Esophagus (tissue), 2 donors: Measurements from ENCODE around the gene SLC35B3. TPM values are rescaled to one million over a fixed set of nuclear protein-coding genes. Genes with fewer than 3 reads are reported as not detected.

ENCODE experiments used
- H3K27ac ChIP-seq, 2 donors: one replicate each; pipeline ENCODE4 v1.5.1; 2013; ENCODE audit warnings: low read depth in 2 of 2, mild to moderate bottlenecking in 2 of 2, inconsistent platforms in 1 of 2, low read length in 1 of 2, moderate library complexity in 1 of 2
- H3K27me3 ChIP-seq, 2 donors: one replicate each; pipeline ENCODE4 v1.6.1; 2013; ENCODE audit warnings: low read length in 2 of 2, control low read depth in 1 of 2, mild to moderate bottlenecking in 1 of 2; ENCODE audit not compliant: insufficient read depth in 2 of 2, control insufficient read depth in 1 of 2
- H3K36me3 ChIP-seq, 2 donors: one replicate each; pipeline ENCODE4 v1.6.1; 2013; ENCODE audit warnings: low read length in 1 of 2; ENCODE audit not compliant: control insufficient read depth in 2 of 2, insufficient read depth in 2 of 2
- H3K4me1 ChIP-seq, 2 donors: one replicate each; pipeline ENCODE4 v1.6.1; 2013; ENCODE audit warnings: low read length in 1 of 2; ENCODE audit not compliant: control insufficient read depth in 2 of 2, insufficient read depth in 2 of 2
- H3K4me3 ChIP-seq, 2 donors: one replicate each; pipeline ENCODE4 v1.5.1; 2013; ENCODE audit warnings: low read length in 2 of 2, mild to moderate bottlenecking in 2 of 2, low read depth in 1 of 2, moderate library complexity in 1 of 2
- H3K9me3 ChIP-seq, 2 donors: one replicate each; pipeline ENCODE4 v1.6.1; 2013; ENCODE audit warnings: mild to moderate bottlenecking in 2 of 2, low read depth in 1 of 2, low read length in 1 of 2, moderate library complexity in 1 of 2; ENCODE audit not compliant: control insufficient read depth in 2 of 2, insufficient read depth in 1 of 2
- WGBS, 2 donors: extraction: QIAGEN DNeasy Blood & Tissue Kit; methylation state at CpG; one replicate each; pipeline ENCODE4 v1.1.7; 2013; 5-methylcytosine and 5-hydroxymethylcytosine counted together
- polyA plus RNA-seq, 2 donors: library from polyadenylated mRNA; stranded (reverse); fragments of 200-250 nt; gene quantifications; one replicate each; pipeline ENCODE4 v1.2.3, GENCODE V29; 2013
- donor health status: healthy with polysubstance abuse.
- donor health status: Bipolar disorder and iron deficiency.

The SLC35B3 gene
- 10 to 100 TPM in 1 of 2 donors, 1 to 10 TPM in 1; 9.1 to 10.8 TPM for polyA plus RNA-seq

DNA sequence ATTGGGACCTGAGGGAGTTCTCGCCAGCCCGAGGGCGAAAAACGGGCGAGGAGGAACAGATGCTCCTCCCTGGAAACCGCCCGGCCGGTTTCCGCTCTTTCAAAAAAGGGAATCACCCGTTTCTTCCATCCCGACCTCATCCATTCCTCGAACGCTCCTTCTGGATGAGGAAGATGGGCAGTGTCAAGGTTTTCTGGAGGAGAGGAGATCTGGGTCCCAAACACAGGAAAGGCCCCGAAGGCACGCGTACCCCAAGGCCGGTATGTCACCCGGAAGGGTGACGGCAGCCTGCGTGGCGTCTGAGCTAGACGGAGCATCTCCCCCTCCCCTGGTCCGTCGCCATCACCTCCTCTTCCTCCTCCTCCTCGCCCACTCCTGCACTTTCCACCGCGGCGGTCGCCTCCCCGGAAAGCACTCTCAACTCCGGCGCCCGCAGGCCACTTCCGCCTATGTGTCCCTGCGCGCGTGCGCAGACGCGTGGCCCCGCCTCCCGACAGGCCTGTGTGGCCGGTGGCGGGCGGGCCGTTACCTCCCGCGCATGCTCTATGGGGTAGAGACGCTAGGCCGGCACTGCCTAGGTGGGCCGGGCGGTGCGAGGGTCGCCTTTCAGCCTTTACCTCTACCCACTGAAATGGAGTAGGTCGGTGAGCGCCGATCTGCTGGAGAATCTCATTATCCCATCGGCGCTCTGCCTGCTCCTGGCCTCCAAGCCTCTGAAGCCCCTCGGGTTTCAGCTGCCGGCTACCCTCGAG, at the start of gene SLC35B3:
Gene SLC35B3, minus strand, starts transcription at position 453 of the 752 bp plus-strand sequence.
- WGBS, 2 donors: 0 to 1% methylated on average over 62 of the region's 62 CpGs

DNA sequence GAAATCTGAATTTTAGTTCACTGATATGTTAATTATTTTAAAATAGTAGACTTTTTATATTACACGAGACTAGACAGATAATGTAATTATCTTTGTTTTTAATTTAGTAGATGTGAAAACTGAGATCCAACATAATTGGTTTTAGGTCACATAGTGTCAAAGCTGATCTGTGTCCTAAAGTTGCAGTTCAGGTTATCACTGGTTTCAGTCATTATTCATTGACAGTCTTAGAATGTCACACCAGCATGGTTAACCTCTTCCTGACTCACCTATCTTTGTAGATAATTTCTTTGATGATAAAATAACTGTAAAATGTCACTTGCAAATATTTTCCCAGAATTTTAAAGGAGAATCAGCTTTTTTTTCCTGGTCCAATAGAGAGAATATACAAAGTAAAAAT, 48.3 kb upstream of the SLC35B3 start:
- H3K36me3 ChIP-seq: no peaks in the 10 kb centered on the region
- H3K9me3 ChIP-seq: no peaks in the 10 kb centered on the region
- H3K4me1 ChIP-seq: no peaks in the 10 kb centered on the region
- H3K27ac ChIP-seq: no peak overlapping the region
- H3K27me3 ChIP-seq: no peaks in the 10 kb centered on the region
- WGBS, 2 donors: 67 to 85% methylated on average over 1 of the region's 1 CpG
- H3K4me3 ChIP-seq: no peak overlapping the region

More for the DNA sequence above, at the start of gene SLC35B3:
- Histone ChIP-seq H3K36me3 (no peaks in the 10 kb centered on the region), H3K4me1 (no peaks in the 10 kb centered on the region), H3K27me3 (no peaks in the 10 kb centered on the region), H3K27ac (peak within 1 kb of the TSS; percentile 87 to 93), H3K4me3 (peak within 1 kb of the TSS; percentile 90 to 92), H3K9me3 (no peaks in the 10 kb centered on the region)

DNA sequence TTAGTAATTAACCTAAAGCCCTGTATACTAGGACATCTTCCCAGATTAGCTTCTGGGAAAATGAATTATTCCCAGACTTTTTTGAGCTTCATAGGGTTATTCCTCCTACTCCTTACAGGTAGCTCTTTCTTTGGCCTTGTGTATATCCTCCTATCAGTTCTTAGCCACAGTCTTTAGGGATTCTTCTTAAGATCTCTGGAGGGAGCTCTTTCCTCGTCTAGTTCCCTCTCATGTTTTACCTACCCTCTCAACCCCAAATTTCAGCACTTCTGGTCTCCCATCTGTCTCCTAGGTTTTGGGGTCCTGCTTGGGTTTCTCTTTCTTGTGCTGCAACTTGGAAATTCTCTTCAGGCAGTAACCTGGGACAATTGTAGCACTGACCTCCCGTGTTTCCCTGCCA, 46.4 kb upstream of the SLC35B3 start:
- H3K27ac ChIP-seq: no peak overlapping the region
- no peak overlapping the region for H3K4me3 ChIP-seq
- no peaks in the 10 kb centered on the region for H3K4me1 ChIP-seq
- H3K9me3 ChIP-seq: no peaks in the 10 kb centered on the region
- H3K36me3 ChIP-seq: no peaks in the 10 kb centered on the region
- WGBS, 2 donors: 45 to 55% methylated on average over 2 of the region's 2 CpGs
- H3K27me3 ChIP-seq: no peaks in the 10 kb centered on the region

DNA sequence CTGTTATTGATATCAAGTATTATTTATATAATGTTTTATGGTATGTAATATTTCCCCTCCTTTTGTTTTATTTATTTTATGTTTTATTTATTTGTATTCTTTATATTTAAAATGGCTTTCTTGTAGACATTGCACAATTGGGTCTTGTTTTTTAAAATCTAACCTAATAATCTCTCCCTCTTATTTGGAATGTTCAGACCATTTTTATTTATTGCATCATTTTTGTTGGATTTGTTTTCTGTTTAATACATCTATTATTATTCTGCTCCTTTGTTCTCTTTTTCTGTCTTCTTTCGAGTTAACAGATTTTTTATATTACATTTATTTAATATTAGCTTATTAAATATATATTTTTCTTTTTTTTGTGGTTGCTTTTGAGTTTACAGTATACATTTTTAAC, 43.1 kb upstream of the SLC35B3 start:
- 69 to 74% methylated on average over 1 of the region's 1 CpG for WGBS, 2 donors
- H3K36me3 ChIP-seq: no peaks in the 10 kb centered on the region
- H3K9me3 ChIP-seq: no peaks in the 10 kb centered on the region
- H3K27me3 ChIP-seq: no peaks in the 10 kb centered on the region
- no peak overlapping the region for H3K27ac ChIP-seq
- H3K4me1 ChIP-seq: no peaks in the 10 kb centered on the region
- H3K4me3 ChIP-seq: no peak overlapping the region

DNA sequence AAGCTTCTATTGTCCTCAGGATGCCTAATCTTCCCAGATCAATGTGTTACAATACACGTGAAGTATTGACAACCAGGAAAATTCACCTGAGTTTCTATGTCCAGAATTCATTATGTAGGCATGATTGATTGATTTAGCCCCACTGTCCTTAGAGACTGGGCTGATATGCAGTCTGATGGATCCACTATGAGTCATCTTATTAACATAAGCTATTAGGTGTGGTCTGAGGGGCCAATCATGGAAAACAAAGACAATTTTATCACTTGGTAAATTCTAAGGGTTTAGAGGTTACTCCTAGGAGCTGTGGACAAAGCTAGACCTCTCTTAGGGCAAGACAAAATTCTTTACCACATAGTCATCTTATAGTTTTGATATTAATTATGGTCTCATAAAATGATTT, 41.3 kb upstream of the SLC35B3 start:
- H3K27ac ChIP-seq: no peak overlapping the region
- H3K27me3 ChIP-seq: no peaks in the 10 kb centered on the region
- no peaks in the 10 kb centered on the region for H3K9me3 ChIP-seq
- H3K4me3 ChIP-seq: no peak overlapping the region
- WGBS, 2 donors: 68 to 69% methylated on average over 1 of the region's 1 CpG
- H3K36me3 ChIP-seq: no peaks in the 10 kb centered on the region
- no peaks in the 10 kb centered on the region for H3K4me1 ChIP-seq

DNA sequence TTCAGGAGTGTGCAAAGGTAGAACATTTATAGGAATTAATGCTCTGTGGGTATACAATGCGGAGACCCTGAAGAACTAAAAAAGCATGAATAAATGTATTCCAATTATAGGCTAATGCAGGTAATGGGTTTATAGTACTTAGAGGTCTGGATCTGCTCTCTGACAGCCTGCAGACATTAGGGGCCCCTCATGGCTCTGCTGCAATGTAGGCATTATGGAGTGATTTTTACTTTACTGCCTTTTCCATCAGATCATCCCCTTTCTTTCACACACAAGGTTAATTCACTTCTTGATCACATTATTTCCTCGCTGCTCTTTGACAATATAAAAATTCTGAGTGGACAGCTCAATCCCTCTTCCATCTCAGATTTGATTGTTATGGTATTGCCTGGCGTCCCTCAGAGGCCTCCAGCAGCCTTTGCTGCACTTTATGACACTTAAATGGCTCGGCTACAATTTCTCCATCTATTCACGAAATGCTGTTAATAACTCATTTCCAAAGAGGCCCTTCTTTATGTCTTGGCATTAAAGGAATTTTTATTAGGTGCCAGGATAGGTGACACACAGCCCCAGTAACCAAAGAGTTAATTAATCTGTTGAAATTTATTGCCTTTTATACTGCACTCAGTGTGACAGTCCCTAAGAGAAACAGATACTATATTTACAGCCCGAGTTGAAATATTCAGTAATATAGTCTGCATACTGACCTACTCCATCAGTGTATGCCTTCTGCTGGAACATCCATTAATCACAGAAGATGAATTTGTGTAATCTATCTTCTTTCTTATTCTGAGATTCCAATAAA, 33.4 kb upstream of the SLC35B3 start:
- 78 to 80% methylated on average over 6 of the region's 6 CpGs for WGBS, 2 donors
- H3K27me3 ChIP-seq: no peaks in the 10 kb centered on the region
- no peak overlapping the region for H3K27ac ChIP-seq
- no peak overlapping the region for H3K4me3 ChIP-seq
- H3K36me3 ChIP-seq: no peaks in the 10 kb centered on the region
- H3K9me3 ChIP-seq: no peaks in the 10 kb centered on the region
- H3K4me1 ChIP-seq: no peaks in the 10 kb centered on the region

DNA sequence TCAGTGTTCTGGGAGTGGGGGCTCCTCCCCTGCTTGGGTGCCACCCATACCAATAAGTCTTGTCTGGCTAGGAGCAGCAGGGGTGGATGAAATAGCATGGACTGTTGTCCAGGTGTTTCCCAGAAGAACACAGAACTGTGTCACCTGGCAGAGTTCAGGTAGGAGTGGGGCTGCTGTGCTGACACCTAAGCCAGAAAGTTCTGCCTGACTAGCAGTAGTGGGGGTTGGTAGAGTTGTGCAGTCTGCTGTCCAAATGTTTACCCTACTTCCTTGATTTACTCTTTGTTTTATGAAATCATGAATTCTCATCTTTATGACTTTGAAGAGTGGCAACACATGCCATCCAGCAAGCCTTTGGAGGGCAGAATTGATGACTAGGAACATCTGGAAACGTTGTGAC, 27.3 kb upstream of the SLC35B3 start:
- 67 to 69% methylated on average over 1 of the region's 1 CpG for WGBS, 2 donors
- H3K4me3 ChIP-seq: no peak overlapping the region
- peaks cover 0 to 3% of the 10 kb centered on the region in 2 donors for H3K9me3 ChIP-seq
- H3K27me3 ChIP-seq: no peaks in the 10 kb centered on the region
- H3K27ac ChIP-seq: no peak overlapping the region
- H3K36me3 ChIP-seq: no peaks in the 10 kb centered on the region
- H3K4me1 ChIP-seq: no peaks in the 10 kb centered on the region

DNA sequence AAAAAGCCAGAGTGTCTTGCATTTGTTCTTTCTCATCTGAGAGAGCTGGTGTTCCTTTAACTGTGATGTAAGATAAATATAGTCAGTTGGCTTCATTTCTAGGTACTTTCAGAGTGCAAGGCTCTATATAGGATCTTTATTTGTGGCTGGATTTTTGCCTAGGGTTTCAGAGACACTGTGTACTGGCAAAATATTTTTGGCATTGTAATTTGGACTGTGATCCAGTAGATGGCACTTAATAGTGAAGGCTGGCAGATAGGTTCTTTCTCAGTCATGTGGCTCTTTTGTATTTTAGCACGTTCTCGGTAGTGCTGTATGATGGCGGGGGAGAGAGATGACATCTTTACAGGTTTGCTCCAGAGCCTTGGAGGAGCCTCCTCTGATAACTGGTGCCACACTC, 26.8 kb upstream of the SLC35B3 start:
- H3K27me3 ChIP-seq: no peaks in the 10 kb centered on the region
- no peaks in the 10 kb centered on the region for H3K4me1 ChIP-seq
- peaks cover 0 to 3% of the 10 kb centered on the region in 2 donors for H3K9me3 ChIP-seq
- WGBS, 2 donors: 89 to 93% methylated on average over 3 of the region's 3 CpGs
- H3K27ac ChIP-seq: no peak overlapping the region
- H3K36me3 ChIP-seq: no peaks in the 10 kb centered on the region
- no peak overlapping the region for H3K4me3 ChIP-seq

DNA sequence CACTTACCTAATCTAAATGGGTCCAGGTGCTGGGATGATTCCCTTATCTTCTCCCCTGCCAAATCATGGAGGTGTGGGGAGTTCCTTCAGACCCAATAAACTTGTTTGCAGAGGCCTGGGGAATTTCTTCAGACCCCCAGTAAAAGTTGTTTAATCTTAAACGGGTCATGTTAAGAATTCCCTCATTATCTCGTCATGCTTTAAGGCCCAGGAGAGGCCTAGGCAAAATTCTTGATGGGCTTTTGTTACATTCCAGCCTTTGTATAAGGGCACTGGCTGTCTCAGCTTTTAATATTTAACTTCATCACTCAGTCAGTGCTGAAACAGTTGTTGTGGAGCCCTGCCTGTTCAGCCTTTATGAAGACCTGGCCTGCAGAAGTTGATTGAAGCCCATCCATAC, 11.0 kb upstream of the SLC35B3 start:
- Histone ChIP-seq H3K4me1 (no peaks in the 10 kb centered on the region), H3K36me3 (no peaks in the 10 kb centered on the region), H3K27me3 (no peaks in the 10 kb centered on the region), H3K4me3 (no peak overlapping the region), H3K27ac (no peak overlapping the region), H3K9me3 (no peaks in the 10 kb centered on the region)
- WGBS, 2 donors: 58 to 64% methylated on average over 2 of the region's 2 CpGs
